Posterior cingulate gyrus (tissue), 11 donors: ENCODE measurements around the gene TRIM41.
"Not testable (repeated sequence)": the region's sequence is repeated elsewhere in the genome, so short reads cannot be mapped to it uniquely, and the experiment has no call there.

Source experiments
- DNase-seq, 10 donors: peaks; one replicate each; pipeline versions ENCODE4 v3.0.0 to v3.0.0-alpha.2; 2020 to 2021; ENCODE audit warnings: mixed read lengths in 3 of 10
- intact Hi-C: fragments of 100-400 bp; cut with DNase I; formaldehyde crosslinking; loops from one replicate; pipeline ENCODE4 v1.15.1; 2023

The TRIM41 gene

DNA sequence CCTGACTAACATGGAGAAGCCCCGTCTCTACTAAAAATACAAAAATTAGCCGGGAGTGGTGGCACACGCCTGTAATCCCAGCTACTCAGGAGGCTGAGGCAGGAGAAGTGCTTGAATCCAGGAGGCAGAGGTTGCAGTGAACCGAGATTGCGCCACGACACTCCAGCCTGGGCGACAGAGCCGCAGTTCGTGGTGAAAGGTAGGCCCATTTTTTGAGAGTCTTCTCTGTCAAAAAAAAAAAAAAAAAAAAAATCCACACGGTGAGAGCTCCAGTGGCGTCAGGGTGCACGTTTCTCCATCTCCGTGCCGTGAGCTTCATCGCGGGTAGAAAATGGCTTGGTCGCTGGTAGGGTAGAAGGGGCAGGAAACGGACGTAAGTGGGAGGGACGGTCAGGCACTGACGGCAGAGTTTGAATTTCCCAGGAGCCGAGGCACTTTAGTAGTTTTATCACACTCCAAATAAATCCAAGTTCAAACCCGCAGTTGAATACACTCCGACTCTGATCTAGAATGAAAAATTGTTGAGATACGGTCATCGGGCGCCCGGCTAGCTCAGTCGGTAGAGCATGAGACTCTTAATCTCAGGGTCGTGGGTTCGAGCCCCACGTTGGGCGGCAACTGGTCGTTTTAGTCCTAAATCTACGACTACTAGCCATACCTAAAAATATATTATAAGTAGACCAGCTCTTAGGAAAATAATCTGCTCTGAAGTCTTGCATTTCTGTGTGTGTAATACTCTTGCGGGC lies 15.7 kb upstream of the TRIM41 start:
- intact Hi-C loops: loop anchor here (2.0 kb wide), 1 partner anchor 17 kb away; no protein-coding TSS in a partner anchor
- DNase-seq: peak in 9 of 10 donors; percentile 65 to 95 (median 76)

DNA sequence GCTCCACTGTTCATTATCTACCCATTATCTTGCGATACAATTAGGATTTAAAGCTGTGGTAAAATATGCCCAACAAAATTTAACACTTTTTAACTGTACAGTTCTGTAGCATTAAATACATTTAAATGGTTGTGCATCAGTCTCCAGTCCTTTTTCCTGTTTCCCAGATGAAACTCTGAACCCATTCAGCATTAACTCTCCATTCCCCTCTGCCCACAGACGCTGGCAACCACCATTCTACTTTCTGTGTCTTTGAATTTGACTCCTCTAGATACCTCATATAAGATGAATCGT lies 15.2 kb upstream of the TRIM41 start:
- intact Hi-C loops: loop anchor here (2.0 kb wide), 1 partner anchor 17 kb away; no protein-coding TSS in a partner anchor
- peak in 1 of 10 donors; percentile 7 for DNase-seq

DNA sequence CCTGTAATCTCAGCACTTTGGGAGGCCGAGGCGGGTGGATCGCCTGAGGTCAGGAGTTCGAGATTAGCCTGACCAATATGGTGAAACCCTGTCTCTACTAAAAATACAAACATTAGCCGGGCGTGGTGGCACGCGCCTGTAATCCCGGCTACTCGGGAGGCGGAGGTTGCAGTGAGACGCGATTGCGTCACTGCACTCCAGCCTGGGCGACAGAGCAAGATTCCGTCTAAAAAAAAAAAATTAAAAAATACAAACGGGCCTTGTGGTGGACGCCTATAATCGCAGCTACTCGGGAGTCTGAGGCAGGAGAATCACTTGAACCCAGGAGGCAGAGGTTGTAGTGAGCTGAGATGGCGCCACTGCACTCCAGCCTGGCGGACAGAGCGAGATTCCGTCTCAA lies 14.1 kb upstream of the TRIM41 start:
- intact Hi-C loops: not testable (repeated sequence)
- peak in 1 of 10 donors; percentile 47 for DNase-seq

DNA sequence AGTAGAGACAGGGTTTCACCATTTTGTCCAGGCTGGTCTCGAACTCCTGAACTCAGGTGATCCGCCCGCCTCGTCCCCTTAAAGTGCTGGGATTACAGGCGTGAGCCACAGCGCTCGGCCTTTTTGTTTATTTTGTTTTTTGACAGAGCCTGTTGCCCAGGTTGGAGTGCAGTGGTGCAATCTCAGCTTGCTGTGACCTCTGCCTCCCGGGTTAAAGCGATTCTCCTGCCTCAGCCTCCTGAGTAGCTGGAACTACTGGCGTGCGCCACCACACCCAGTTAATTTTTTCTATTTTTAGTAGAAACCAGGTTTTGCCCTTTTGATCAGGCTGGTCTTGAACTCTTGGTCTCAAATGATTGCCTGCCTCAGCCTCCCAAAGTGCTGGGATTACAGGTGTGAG lies 12.9 kb upstream of the TRIM41 start:
- intact Hi-C loops: not testable (repeated sequence)
- peak in 1 of 10 donors; percentile 38 for DNase-seq

DNA sequence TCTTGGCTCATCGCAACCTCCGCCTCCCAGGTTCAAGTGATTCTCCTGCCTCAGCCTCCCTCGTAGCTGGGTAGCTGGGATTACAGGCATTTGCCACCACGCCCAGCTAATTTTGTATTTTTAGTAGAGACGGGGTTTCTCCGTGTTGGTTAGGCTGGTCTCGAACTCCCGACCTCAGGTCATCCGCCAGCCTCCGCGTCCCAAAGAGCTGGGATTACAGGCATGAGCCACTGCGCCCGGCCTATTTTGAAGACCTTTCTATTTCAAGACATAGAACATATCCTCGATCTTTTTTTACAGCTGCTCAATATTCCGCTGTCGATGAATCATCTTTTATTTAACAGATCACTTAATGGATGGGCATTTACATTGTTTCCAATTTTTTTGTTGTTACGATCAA lies 12.4 kb upstream of the TRIM41 start:
- intact Hi-C loops: not testable (repeated sequence)
- DNase-seq: peak in 1 of 10 donors; percentile 55

DNA sequence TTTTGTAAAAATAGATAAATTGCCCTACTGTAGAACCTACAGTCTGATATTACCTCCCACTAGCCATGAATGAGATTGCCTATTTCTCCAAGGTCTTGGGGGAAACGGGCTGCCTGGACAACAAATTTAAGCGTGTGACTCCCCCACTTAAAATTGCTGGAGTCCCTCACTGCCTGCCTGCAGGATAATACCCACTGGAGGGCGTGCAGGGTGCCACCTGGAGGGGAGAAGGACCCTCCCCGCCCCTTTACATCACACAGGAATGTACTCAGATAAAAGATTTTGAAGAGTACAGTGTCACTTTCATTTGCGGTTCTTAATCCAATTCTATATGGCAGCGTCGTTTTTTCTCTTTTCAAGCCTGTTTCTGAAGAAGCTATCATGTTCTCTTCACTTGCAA lies 11.9 kb upstream of the TRIM41 start:
- intact Hi-C loops: no loop called here
- peak in 1 of 10 donors; percentile 24 for DNase-seq

DNA sequence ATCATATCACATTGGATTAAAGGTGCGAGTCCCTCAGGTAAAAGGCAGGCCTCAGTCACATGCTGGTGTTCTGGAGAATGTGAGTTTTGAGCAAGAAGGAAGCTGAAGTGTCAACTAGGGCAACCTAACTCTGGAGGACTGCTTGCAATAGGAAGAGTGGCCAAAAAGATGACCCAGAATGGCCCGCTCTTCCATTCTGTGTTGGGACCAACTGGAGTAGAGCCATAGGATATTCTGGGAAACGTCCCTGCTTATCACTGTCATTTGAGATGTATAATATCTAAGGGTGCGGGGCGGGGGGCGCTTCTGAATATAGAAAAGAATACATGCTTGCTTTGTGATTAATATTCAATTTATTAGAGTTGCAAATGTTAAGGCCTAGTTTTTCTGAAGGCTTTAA lies 11.0 kb upstream of the TRIM41 start:
- peak in 1 of 10 donors; percentile 15 for DNase-seq
- intact Hi-C loops: no loop called here

DNA sequence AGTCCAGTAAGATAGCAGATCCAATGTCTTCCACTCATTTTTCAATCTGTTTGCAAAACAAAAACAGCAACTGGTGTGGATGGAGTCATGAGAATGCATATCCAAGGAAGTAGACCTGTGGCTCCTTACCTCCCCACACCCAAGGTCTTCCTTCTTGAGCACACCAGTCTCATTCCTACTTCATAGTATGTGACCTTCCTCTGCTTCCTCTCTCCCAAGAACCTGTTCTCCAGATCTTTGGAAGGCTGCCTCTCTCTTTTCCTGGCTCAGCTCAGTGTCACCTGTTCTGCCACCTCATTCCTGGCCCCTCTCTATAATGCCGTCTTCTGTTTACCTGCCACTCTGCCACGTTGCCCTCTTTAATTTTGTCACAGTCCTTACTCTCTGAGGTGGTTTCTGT lies 10.1 kb upstream of the TRIM41 start:
- DNase-seq: peak in 1 of 10 donors; percentile 4
- intact Hi-C loops: no loop called here

DNA sequence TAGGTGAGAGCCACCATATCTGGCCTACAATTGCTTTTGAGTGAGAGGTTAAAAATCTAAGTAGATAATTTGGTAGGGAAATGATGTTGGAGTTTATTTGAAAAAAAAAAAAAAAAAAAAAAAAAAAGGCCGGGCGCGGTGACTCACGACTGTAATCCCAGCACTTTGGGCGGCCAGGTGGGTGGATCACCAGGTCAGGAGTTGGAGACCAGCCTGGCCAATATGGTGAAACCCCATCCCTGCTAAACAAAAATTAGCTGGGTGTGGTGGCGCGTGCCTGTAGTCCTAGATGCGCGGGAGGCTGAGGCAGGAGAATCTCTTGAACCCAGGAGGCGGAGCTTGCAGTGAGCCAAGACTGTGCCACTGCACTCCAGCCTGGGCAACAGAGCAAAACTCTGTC lies 8.8 kb upstream of the TRIM41 start:
- peak in 1 of 10 donors; percentile 19 for DNase-seq
- intact Hi-C loops: not testable (repeated sequence)

DNA sequence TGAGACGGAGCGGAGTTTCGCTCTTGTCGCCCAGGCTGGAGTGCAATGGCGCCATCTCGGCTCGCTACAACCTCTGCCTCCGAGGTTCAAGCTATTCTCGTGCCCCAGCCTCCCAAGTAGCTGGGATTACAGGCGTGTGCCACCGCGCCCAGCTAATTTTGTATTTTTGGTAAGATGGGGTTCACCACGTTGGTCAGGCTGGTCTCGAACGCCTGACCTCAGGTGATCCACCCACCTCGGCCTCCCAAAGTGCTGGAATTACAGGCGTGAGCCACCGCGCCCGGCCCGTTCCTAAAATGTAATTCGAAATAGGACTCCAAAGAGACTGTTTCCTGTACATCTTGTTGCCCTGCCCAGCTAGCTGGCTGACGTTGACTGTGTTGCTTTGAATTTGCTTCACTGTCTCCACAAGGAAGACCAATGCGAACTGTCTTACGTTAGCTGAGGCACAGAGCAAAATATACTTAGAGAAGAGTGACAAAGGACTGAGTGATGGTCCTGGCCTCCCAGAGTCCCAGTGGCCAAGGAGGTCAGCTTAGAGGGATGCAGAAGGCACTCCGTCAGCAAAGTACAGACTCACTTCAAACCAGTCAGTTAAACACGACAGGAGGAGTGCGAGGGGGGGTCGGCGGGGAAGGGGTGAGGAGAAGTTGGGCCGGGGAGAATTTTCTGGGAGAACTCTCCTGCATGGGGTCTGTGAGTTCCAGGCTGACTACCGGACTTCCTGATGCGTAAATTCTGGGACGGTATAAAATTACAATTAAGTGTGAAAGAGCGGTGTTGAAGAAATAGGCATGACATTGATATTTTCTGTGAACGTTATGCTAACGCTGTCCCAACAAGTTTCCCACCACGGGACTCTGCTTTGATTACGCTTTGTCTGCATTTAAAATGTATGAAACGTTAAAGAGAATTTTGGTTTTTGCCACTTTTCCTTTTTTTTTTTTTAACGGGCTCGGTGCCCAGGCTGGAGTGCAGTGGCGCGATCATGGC lies 6.8 kb upstream of the TRIM41 start:
- peak in 1 of 10 donors; percentile 86 for DNase-seq
- intact Hi-C loops: no loop called here

DNA sequence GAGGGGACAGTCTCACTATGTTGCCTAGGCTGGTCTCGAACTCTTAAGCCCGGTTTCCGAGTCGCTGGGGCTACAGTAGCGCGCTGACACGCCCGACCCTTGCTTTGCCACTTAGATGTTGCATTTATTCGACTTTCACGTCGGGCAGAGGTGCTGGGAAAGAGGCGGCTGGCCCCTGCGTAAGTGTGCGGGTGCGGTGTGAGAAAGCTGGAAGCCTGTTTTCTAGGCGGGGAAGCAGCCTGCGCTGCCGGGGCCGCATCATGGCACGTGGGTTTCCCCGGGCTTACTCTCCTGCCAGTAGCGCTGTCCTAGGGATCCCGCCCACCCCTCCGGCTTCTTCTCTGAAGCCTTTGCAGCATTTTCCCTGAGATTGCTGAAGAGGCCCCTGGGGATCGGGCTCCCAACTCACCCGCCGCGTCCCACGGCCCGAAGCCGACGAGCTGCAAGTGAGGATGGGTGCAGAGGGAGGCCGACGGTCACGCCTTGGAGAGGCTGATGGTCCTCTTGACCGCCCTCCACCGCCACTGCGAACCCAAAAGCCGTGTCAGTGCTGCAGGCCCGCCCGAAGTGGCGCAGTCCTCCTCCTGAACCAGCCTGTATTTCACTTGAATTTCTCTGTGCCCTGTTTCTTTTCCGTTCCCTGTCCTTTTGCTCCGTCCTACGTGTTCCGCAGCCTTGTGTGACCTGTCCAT lies 5.8 kb upstream of the TRIM41 start:
- intact Hi-C loops: no loop called here
- peak in 7 of 10 donors; percentile 50 to 93 (median 66) for DNase-seq

DNA sequence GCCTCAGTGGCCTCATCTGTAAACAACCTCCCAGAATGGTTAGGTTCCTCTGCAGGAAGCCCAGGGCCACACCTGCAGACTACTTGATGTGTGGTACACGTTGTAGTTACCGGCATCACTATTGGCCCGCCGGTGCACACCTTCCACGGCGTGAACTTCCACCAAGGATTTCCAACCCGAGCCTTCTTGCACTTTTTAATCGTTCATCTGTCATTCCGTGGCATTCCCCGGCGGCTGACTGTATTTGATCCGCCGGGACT lies 5.3 kb upstream of the TRIM41 start:
- intact Hi-C loops: loop anchor here (1.0 kb wide), 1 partner anchor 11 kb away; no protein-coding TSS in a partner anchor
- peak in 2 of 10 donors; percentile 25 to 82 for DNase-seq

DNA sequence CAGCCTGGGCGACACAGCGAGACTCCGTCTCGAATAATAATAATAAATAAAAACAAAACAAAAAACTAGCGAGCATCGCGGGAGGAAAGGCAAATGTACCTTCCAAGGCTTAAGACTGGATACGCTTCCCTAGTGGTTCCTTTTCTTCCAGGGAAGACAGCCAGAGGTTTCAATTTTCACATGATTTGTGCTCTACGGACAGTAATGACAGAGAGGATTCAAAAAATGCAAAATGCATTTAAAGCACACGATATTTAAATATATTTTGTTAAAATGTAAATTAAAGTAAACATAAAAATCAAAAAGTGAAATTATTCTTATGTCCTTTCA lies 4.3 kb upstream of the TRIM41 start:
- intact Hi-C loops: loop anchor here (1.0 kb wide), 1 partner anchor 12 kb away; no protein-coding TSS in a partner anchor
- no peak for DNase-seq

DNA sequence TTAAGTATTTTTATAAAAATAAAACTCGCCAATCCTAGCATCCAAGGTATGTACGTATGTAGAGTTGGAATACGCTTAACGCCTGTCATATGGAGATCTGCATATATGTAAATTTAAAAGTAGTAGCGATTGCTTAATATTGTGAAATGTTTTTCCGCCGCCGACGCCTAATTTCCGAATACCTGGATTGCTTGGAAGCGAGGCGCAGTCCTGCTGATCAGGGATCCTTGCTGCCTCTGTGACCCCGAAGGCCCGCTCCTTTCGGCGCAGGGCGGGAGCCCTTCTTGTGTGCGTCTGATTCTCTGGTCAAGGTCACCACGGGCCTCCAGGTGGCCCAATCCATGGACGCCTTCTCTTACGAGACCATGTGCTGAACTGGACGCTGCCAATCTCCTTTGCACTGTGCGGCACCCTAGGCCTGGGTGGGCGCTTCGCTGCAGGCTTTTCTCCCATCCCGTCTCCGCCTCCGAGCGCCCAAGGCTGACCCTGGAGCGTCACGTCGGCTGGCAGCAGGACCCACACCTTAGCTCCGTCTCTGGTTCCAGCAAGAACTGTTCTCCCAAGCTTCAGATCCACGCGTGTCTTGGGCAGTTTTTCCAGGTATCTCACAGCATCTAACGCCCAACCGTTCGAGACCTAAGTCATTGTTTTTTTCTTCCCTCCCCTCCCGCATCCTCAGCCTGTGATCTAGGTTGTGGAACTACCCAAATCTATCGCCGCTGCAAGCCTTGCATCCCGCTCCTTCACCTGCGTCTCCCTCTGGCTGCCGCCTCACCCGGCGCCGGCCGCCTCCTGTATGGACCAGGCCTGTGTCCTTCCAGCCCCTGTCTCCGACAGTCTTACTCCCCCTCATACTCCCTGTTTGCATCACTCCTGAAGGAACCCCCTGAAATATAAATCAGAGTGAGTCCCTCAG lies 3.6 kb upstream of the TRIM41 start:
- intact Hi-C loops: loop anchor here (5.0 kb wide), 1 partner anchor 357 kb away; the partner anchor contains the start of gene ZFP62
- peak in 1 of 10 donors; percentile 82 for DNase-seq

DNA sequence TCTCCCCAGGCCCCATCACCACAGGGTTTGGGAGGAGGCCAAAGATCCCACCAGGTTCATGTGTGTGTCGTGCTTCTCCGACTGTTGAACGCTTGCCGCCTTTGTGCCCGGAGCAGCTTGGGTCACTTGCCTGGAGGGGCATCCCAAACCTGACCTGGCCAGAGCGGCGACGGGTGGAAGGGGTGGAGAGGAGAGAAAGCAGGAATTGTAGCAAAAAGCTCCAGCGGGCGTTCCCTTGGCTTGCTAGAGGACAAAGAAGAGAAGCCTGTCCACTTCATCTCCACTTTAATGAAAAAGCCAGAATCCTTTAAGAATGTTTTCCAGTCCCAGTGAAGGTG lies 2.9 kb upstream of the TRIM41 start:
- intact Hi-C loops: loop anchor here (5.0 kb wide), 1 partner anchor 358 kb away; the partner anchor contains the start of gene ZFP62
- peak in 1 of 10 donors; percentile 70 for DNase-seq

DNA sequence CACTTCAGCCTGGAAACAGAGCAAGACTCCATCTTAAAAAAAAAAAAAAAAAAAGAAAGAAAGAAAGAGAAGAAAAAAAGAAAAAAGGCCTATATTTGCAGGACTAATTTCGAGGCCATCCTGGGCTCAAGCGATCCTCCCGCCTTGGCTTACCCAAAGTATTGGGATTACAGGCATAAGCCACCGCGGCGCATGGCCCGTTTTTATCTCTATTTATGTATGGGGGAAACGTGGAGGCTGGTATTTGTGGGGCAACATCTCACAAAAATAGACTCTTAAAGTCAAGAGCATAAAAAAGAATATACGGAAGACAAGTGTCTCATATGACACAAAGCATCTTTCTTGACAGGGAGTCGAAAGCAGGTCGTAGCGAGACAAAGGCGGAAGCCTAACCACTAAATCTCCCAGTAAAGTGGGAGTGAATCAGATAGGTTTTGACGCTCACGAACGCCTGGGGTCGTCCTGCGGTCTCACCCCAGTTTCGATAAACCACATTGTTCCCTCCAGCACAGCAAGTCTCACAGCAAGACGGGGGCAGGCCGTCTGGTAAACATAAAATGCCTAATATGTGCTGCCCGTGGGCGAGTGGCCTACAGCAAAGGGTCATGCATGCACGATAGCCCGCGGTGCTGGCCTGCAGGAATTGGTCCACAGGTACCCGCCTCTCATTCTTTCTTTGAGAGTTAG lies 1.8 kb upstream of the TRIM41 start:
- DNase-seq: no peak
- intact Hi-C loops: loop anchor here (5.0 kb wide), 1 partner anchor 359 kb away; the partner anchor contains the start of gene ZFP62

DNA sequence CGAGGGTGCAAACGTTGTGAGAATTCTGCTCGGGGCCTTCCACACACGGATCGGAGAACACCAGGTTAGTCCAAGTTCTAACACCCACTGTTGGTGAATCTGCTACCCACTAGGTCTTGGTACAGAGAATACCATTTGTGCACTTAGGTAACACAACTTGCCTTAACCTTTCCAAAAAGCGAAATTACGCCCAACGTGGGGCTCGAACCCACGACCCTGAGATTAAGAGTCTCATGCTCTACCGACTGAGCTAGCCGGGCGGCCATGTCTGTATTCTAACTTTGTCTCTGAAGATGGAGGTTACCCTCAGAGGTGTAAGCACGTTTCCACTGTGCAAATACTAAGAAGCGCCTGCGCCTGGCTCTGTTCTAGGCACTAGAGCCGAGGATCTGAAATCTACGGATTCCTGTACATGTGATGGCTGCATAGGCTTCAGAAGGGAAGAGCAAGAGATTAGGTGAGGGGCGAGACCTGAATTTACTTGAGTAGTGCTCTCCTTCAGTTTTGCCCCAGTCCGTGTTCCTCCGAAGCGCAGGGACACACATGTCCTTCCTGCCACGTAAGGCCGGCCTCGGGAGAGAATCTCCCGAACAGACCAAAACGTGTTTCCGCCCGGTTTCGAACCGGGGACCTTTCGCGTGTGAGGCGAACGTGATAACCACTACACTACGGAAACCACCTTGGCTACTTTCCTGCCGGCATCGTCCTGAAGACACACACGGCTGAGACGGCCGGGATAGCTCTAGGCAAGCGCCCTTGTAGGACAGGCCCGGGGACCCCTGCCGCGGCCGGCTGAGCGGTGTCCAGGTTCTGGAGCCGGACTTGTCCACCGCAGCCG lies 1.1 kb upstream of the TRIM41 start:
- intact Hi-C loops: loop anchor here (1.0 to 5.0 kb wide), 2 partner anchors 31 to 360 kb away; partner anchors contain the start of gene ZFP62
- peak; percentile 87 to 99 (median 94) for DNase-seq

DNA sequence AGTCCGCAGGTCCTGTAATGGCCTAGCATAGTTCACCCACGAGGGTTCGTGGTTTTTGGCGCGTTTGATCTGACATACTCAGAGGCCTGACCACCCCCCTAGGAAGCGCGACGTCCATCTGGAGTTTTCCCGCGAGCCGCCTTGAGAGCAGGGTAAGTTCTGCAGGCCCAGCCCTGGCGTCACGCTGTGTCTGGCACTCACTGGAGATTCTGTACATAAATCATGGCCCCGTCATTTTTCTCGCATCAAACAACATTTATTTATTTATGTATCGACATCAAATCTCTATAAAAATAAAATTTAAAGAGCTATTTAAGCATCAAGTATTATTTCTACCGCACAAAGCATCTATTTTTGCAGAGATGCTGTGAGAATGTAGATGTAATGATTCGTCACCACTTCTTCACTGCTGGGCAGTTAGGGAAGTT lies 437 bp upstream of the TRIM41 start:
- intact Hi-C loops: loop anchor here (1.0 to 5.0 kb wide), 5 partner anchors 22 to 360 kb away; partner anchors contain the start of genes TRIM52 and ZFP62
- DNase-seq: peak in 1 of 10 donors; percentile 90
